ENCODE data around the gene AKR1C2.
"Not testable (repeated sequence)": the region's sequence is repeated elsewhere in the genome, so short reads cannot be mapped to it uniquely, and the experiment has no call there.

Gene AKR1C2

DNA sequence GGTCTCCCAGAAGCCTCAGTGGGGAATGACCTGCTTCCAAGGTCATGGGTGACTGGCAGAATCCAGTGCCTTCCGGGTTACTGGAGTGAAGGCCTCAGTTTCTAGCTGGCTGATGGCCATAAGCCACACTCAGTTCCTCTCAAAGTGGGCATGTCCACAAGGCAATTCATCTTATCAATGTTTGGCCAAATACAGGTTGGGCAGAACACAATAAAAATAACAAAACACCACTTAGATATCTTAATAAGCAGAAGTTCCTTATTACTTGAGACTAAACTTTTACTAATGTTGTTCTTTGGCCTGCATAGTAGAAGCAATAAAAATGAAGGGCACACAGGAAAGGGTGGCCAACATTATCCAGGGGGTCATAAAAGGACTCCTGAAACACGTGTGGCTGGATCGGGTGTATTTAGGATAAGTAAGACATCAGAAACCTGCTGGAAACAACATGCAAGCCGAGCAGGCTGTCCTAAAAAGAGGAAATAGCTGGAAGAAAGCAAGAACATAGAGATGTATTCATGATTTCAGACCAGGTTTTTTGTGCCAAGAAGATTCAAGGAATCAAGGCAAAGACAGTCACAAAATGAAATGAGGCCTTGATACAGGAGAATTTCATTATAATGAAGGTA lies 19.6 kb upstream of the AKR1C2 start:
- DNase-seq, result no peak

DNA sequence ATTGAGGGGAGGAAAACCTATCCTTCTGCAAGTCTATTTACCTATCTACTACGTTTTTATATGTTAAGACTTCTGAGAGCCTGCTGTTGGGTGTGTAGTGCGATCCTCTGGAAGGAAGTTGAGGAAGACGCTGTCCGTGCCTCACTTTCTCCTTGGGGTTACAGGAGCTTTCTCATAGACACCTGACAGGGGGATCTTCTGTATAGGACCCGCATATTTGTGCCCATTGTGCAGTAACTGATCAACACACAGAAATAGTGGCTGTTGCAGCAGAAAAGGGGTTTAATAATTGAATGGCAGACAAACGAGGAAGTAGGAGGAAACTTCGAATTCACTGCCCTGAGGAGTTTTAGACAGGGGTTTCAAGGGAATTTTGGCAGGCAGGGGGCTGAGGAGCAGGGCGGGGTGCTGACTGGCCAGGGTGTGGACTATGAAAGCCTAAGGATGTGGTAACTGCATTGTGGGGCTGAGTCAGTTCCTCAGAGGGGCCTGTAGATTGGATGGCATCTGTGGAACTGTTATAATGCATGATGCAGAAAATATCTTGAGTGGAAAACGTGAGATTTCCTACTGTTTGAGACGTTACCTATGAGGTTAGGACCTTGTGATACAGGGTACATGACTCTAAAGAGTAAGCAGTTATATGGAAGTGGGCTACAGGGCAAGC lies 18.1 kb upstream of the AKR1C2 start:
- not testable (repeated sequence) for DNase-seq

GRCh38 chr10:5019770-5020612 lies 16.3 kb upstream of the AKR1C2 start:
- not testable (repeated sequence) for DNase-seq

DNA sequence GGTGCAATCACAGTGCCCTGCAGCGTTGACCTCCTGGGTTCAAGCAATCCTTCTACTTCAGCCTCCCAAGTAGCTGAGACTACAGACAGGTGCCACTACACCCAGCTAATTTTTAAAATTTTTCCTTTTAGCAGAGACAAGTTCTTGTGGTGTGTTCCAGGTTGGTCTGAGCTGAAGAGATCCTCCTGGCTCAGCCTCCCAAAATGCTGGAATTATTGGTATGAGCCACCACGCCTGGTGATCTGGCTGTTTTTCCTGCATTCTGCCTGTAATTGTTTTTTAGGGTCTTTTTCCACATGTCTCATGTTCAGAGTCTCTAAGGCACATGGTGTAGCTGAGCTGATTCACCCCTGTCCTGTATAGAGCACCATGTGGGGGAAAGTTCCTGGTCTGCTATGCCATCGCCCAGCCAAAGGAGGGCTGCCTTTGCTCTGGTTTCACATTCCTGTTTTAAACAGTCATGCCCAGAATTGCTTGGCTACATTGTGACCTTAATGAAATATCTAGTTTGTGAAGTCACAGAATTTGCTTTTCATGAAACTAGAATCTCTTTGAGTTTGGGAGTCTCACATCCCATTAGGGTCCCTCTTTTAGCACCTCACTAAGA lies 15.1 kb upstream of the AKR1C2 start:
- not testable (repeated sequence) for DNase-seq

DNA sequence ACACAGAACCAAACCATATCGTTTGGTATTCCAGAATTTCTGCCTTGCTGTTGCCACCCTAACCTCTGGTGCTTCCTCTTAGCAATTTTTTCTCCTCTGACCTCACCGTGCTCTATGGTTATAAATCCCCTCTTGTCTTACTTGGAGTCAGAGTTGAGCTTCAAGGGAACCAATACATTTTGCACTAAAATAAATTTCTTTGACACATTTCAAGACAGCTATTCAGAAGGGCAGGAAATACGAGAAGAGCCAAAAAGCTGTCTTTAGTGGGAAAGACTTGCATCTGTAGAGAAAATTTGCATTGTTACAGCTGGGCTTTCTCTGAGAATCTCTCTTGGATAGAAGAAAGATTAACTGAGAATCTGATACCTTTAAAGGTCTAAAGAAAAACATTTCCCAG lies 14.5 kb upstream of the AKR1C2 start:
- no peak for DNase-seq

GRCh38 chr10:5014936-5015335 lies 11.3 kb upstream of the AKR1C2 start:
- no peak for DNase-seq

DNA sequence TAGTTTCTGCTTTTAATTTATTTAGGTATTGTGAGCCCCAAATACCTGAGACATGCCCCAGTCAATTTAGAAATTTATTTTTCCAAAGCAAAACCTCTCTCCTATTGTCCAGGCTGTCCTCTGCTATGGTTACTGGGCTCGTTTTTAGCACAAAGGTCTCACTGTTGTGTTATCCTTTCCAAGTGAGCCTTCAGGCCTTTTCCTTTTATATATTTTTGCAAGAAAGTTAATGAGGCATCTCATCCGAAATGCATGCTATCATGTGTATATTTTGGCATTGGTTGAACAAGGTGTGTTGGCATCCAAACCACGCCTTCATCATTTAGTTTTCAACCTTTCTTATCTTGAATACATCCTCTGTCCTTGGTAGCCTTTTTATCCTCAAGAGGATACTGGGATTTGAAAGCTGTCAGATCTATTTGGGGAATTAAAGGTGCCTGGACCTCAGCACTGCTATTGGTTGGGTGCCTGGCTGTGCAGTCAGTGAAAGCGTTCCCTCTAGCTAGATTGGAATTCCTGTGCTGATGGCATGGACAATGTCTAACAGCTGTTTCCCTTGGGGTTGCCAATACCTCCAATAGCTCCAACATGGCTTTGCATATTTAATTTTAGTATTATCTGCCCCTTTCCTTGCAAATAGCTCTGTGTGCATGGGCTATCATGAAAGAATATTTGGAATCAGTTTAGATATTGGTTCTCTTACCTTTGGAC lies 10.7 kb upstream of the AKR1C2 start:
- DNase-seq, result not testable (repeated sequence)

- no peak for DNase-seq
Measured at GRCh38 chr10:5013385-5013784, 9.7 kb upstream of the AKR1C2 start.

GRCh38 chr10:5012595-5012994 lies 8.9 kb upstream of the AKR1C2 start:
- no peak for DNase-seq

- not testable (repeated sequence) for DNase-seq
Measured at GRCh38 chr10:5011392-5011791, 7.7 kb upstream of the AKR1C2 start.

DNA sequence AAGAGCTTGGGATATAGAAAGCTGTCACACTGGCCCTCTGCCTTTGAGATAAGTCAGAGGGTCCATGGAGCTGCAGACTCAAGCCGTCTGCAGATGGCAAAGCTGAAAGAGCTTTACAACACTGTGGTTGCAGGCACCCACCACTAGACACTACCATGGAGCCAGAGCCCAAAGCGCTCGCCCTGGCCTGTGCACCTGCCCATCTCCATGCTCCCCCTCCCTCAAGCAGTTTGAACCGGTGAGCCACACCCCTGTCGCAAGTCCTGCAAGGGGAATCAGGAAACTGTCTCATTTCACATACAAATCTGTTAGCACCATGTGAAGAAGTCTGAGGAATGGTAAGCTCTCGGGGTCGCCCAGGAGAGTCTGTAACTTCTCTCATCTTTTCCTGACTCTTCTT lies 6.4 kb upstream of the AKR1C2 start:
- not testable (repeated sequence) for DNase-seq

GRCh38 chr10:5008857-5009548 lies 5.3 kb upstream of the AKR1C2 start:
- DNase-seq, result not testable (repeated sequence)

GRCh38 chr10:5004501-5004900 lies 844 bp upstream of the AKR1C2 start:
- DNase-seq, result not testable (repeated sequence)

DNA sequence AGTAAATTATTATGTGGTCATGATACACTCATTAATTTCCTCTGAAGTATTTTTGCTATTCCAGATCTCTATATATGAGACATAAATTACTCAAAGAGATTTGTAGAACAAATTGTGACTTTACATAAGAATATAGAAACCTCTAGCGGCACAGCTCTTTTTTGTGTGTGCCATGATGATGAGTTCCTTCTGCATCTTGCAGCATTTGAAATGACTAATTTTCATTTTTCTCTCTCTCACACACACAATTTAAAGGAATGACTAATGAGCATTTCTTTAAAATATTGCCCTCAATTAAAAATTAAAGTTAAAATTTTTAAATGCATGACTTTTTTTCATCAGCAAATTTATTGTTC lies 351 bp upstream of the AKR1C2 start:
- DNase-seq, result not testable (repeated sequence)

- no peak for DNase-seq
Measured at GRCh38 chr10:5002013-5002727, 1.5 kb downstream of the AKR1C2 start.

DNA sequence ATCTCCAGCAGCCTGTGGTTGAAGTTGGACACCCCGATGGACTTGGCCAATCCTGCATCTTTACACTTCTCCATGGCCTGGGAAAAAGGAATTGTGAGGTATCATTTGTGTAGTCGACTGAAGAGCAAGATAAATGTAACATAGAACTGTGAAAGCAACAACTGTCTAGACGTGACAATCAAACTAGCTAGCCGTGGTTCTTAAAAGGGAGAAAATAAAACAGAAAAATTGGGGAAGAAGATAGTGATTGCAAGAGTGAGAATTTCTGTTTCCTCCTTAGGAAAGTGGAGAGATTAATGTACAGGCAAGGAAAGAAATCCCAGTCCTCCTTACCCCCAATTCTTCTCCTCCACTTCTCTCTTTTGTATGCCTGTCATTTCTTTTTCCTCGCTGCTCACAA lies 5.0 kb downstream of the AKR1C2 start:
- DNase-seq, result no peak

DNA sequence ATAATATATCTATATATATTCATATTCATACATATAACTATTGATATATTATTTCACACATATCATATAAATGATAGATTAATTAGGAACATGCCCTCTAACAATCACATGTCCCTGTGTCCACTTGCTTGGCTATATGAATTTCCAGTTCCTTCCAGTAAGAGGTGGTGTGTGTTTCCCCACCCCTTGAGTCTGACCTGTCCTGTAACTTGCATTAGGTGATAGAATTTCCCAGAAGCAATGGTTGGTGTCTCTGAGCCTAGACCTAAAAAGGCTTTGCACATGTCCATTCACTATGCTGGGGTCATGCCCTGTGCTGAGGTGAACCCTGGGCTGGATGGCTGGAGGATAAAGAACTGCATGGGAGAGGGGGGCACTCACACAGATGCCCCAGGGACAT lies 9.4 kb downstream of the AKR1C2 start:
- DNase-seq, result not testable (repeated sequence)

GRCh38 chr10:4992564-4992963 lies 11.1 kb downstream of the AKR1C2 start:
- DNase-seq, result not testable (repeated sequence)

GRCh38 chr10:4991463-4991862 lies 12.2 kb downstream of the AKR1C2 start:
- not testable (repeated sequence) for DNase-seq

DNA sequence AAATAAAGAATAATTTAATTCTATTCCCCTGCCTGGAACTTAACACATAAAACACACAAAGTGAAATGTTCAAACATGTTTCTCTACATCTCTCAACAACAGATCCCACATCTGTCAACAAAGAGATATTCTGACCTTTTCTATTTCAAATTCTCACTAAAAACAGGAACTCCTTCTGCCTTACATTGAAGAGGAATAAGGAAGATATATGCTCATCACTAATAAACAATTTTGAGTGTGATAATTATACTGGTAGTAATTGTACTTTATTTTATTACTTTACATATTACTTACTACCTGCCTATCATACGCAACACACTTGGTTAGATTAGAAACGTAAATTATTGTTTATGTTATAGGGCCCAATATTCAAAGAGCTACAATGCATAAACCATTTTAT lies 13.4 kb downstream of the AKR1C2 start:
- no peak for DNase-seq

DNA sequence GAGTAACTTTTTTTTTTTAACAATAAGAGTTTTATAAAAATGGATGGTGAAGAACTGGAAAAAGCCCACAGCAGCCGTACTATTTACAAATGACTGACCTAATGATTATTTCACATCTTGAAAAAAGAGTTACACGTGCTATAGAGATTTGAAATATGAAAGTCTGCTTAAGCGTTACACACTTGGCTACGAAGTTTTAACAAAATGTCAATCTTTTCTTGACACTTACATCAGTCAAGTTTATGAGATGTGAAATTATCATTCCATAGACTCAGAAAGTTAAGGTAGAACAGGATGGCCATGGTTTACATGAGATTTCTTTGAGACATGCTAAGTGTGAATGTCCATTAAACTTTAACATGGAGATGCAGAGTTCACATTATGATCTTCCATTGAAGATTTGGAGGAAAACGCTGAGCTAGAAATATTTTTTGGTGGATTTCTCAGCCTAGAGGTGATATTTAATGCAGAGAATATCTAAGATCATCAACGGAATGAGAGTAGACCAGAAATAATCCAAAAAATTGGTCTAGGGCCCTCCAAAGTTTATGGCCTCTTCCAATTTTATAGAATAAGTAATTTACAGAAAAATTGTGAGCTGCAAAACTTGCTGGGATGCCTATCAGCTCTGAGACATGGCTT lies 15.5 kb downstream of the AKR1C2 start:
- DNase-seq, result not testable (repeated sequence)
